Transverse colon (tissue), 4 donors: ENCODE results near the gene SULT1A1.

ENCODE experiments used
- CTCF ChIP-seq, 5 experiments: fragments of 200-600 bp in 3 of 5; fragments of 450-650 bp in 2 of 5; sonication (generic) in 3 of 5; IDR thresholded peaks; 1 replicate in 2 of 5; 2 replicates in 3 of 5; pipeline ENCODE4 v1.5.1; 2016 to 2017; ENCODE audit warnings: antibody characterized with exemption in 5 of 5, inconsistent platforms in 3 of 5, mild to moderate bottlenecking in 2 of 5, moderate library complexity in 1 of 5
- POLR2A ChIP-seq: fragments of 450-650 bp; IDR thresholded peaks from one replicate; pipeline ENCODE4 v1.6.1; 2016; ENCODE audit warnings: antibody characterized with exemption, mild to moderate bottlenecking, moderate library complexity
- POLR2AphosphoS5 ChIP-seq, 3 donors: sonication (generic); formaldehyde crosslinking; IDR thresholded peaks; one replicate each; pipeline ENCODE4 v1.6.1; 2016; ENCODE audit warnings: antibody characterized with exemption in 3 of 3

GRCh38 chr16:28586466-28586865 lies 23.4 kb downstream of the SULT1A1 start:
- TF ChIP-seq CTCF (IDR thresholded peaks at IDR 0.05): no peak
- TF ChIP-seq POLR2A: no peak
- no peak for TF ChIP-seq POLR2AphosphoS5 (IDR thresholded peaks at IDR 0.05)
